Measurements from ENCODE around the gene AGBL4. TPM values are rescaled to one million over a fixed set of nuclear protein-coding genes. Genes with fewer than 3 reads are reported as not detected.

Gene AGBL4
- total RNA-seq, 2 donors from 2014 or later = 0.40 to 5.5 TPM

- peaks cover 1% of the 10 kb centered on the region for H3K4me1 Mint-ChIP-seq
- H3K9me3 Mint-ChIP-seq = peaks cover 12% of the 10 kb centered on the region
- H3K9me3 ChIP-seq (ENCODE audit: control insufficient read depth, low read length) = peaks cover 48% of the 10 kb centered on the region
- no peak overlapping the region for H3K4me3 Mint-ChIP-seq
- H3K27ac Mint-ChIP-seq = no peak overlapping the region
- no peaks in the 10 kb centered on the region for H3K27me3 ChIP-seq (ENCODE audit: control insufficient read depth, insufficient read depth, low read length, poor library complexity, severe bottlenecking)
- no peaks in the 10 kb centered on the region for H3K36me3 Mint-ChIP-seq (ENCODE audit: low read depth)
- H3K4me1 ChIP-seq (ENCODE audit: control insufficient read depth, insufficient read depth, low read length) = no peaks in the 10 kb centered on the region
- no peak overlapping the region for H3K27ac ChIP-seq (ENCODE audit: low read depth, low read length)
- no peaks in the 10 kb centered on the region for H3K36me3 ChIP-seq (ENCODE audit: control insufficient read depth, insufficient read depth, low read length)
- DNase-seq = no peak
- no peak overlapping the region for H3K9ac ChIP-seq (ENCODE audit: extremely low read depth, low read length, poor library complexity, severe bottlenecking)
- TF ChIP-seq, protein P1, sequence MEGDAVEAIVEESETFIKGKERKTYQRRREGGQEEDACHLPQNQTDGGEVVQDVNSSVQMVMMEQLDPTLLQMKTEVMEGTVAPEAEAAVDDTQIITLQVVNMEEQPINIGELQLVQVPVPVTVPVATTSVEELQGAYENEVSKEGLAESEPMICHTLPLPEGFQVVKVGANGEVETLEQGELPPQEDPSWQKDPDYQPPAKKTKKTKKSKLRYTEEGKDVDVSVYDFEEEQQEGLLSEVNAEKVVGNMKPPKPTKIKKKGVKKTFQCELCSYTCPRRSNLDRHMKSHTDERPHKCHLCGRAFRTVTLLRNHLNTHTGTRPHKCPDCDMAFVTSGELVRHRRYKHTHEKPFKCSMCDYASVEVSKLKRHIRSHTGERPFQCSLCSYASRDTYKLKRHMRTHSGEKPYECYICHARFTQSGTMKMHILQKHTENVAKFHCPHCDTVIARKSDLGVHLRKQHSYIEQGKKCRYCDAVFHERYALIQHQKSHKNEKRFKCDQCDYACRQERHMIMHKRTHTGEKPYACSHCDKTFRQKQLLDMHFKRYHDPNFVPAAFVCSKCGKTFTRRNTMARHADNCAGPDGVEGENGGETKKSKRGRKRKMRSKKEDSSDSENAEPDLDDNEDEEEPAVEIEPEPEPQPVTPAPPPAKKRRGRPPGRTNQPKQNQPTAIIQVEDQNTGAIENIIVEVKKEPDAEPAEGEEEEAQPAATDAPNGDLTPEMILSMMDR (conservative IDR thresholded peaks at IDR 0.05) = no peak
- H3K4me3 ChIP-seq (ENCODE audit: low read length) = no peak overlapping the region
- H3K27me3 Mint-ChIP-seq (ENCODE audit: insufficient read depth) = no peaks in the 10 kb centered on the region
These were observed 977.4 kb downstream of the AGBL4 start for GRCh38 chr1:49046305-49046704.

GRCh38 chr1:49045371-49045770 is 978.4 kb downstream of the AGBL4 start:
- Histone ChIP-seq H3K9ac (ENCODE audit: extremely low read depth, low read length, poor library complexity, severe bottlenecking) (no peak overlapping the region), H3K4me3 (ENCODE audit: low read length) (no peak overlapping the region), H3K36me3 (ENCODE audit: control insufficient read depth, insufficient read depth, low read length) (no peaks in the 10 kb centered on the region), H3K4me1 (ENCODE audit: control insufficient read depth, insufficient read depth, low read length) (no peaks in the 10 kb centered on the region), H3K27ac (ENCODE audit: low read depth, low read length) (no peak overlapping the region), H3K9me3 (ENCODE audit: control insufficient read depth, low read length) (peaks cover 42% of the 10 kb centered on the region), H3K27me3 (ENCODE audit: control insufficient read depth, insufficient read depth, low read length, poor library complexity, severe bottlenecking) (no peaks in the 10 kb centered on the region)
- WGBS, 2 experiments (ENCODE audit: insufficient coverage in 1 of 2, insufficient read length in 1 of 2) = 68 to 100% methylated on average over 2 to 6 of the region's 7 CpGs
- H3K9me3 Mint-ChIP-seq = peaks cover 15% of the 10 kb centered on the region
- no peak overlapping the region for H3K4me3 Mint-ChIP-seq
- H3K27me3 Mint-ChIP-seq (ENCODE audit: insufficient read depth) = no peaks in the 10 kb centered on the region
- no peaks in the 10 kb centered on the region for H3K36me3 Mint-ChIP-seq (ENCODE audit: low read depth)
- no peak overlapping the region for H3K27ac Mint-ChIP-seq
- no peaks in the 10 kb centered on the region for H3K4me1 Mint-ChIP-seq
- TF ChIP-seq, protein P1 (conservative IDR thresholded peaks at IDR 0.05) = no peak
- DNase-seq = no peak

DNA sequence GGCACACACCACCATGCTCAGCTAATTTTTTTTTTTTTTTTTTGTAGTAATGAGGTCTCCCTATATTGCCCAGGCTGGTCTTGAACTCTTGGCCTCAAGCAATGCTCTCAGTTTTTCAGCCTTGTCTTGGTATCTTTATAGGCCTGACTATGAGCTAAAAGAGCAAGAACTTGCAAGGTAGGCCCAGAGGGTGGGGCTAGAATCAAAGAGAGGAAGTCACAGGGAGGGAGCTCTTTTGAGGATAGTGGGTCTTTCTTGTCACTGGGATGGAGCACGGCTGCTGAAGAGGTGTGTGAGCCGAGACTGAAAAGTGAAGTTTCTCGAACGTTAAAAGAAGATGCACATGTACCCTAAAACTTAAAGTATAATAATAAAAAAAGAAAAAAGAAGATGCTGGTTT is 987.1 kb downstream of the AGBL4 start:
- Histone ChIP-seq H3K9ac (ENCODE audit: extremely low read depth, low read length, poor library complexity, severe bottlenecking) (no peak overlapping the region), H3K27ac (ENCODE audit: low read depth, low read length) (no peak overlapping the region), H3K4me1 (ENCODE audit: control insufficient read depth, insufficient read depth, low read length) (no peaks in the 10 kb centered on the region), H3K9me3 (ENCODE audit: control insufficient read depth, low read length) (peaks cover 66% of the 10 kb centered on the region), H3K4me3 (ENCODE audit: low read length) (no peak overlapping the region), H3K27me3 (ENCODE audit: control insufficient read depth, insufficient read depth, low read length, poor library complexity, severe bottlenecking) (no peaks in the 10 kb centered on the region), H3K36me3 (ENCODE audit: control insufficient read depth, insufficient read depth, low read length) (no peaks in the 10 kb centered on the region)
- TF ChIP-seq, protein P1 (conservative IDR thresholded peaks at IDR 0.05) = peak; percentile 62
- Mint-ChIP-seq H3K27me3 (ENCODE audit: insufficient read depth) (peaks cover 2% of the 10 kb centered on the region), H3K4me1 (peaks cover 9% of the 10 kb centered on the region), H3K9me3 (peaks cover 33% of the 10 kb centered on the region), H3K36me3 (ENCODE audit: low read depth) (no peaks in the 10 kb centered on the region), H3K4me3 (no peak overlapping the region), H3K27ac (no peak overlapping the region)
- DNase-seq = peak; percentile 75
- 100% methylated on average over 1 of the region's 4 CpGs; no CpG with 5 or more reads in 1 of the 2 experiments for WGBS, 2 experiments (ENCODE audit: insufficient coverage in 1 of 2, insufficient read length in 1 of 2)
